GM20000 (cell line): ENCODE results near the gene GABRD.
"Not testable (repeated sequence)": the region's sequence is repeated elsewhere in the genome, so short reads cannot be mapped to it uniquely, and the experiment has no call there.

Experiments used
- DNase-seq: peaks from one replicate; pipeline ENCODE4 v3.0.0; 2012; ENCODE audit warnings: low spot score
- TF ChIP-seq, protein P1 (sequence below): IDR thresholded peaks from 2 replicates; pipeline ENCODE4 v1.5.1; 2012; ENCODE audit warnings: mild to moderate bottlenecking, control low read depth; ENCODE audit errors: extremely low read depth, missing control alignments

GABRD gene

GRCh38 chr1:1980467-1981141, 38.5 kb upstream of the GABRD start:
- DNase-seq: no peak
- TF ChIP-seq, protein P1, sequence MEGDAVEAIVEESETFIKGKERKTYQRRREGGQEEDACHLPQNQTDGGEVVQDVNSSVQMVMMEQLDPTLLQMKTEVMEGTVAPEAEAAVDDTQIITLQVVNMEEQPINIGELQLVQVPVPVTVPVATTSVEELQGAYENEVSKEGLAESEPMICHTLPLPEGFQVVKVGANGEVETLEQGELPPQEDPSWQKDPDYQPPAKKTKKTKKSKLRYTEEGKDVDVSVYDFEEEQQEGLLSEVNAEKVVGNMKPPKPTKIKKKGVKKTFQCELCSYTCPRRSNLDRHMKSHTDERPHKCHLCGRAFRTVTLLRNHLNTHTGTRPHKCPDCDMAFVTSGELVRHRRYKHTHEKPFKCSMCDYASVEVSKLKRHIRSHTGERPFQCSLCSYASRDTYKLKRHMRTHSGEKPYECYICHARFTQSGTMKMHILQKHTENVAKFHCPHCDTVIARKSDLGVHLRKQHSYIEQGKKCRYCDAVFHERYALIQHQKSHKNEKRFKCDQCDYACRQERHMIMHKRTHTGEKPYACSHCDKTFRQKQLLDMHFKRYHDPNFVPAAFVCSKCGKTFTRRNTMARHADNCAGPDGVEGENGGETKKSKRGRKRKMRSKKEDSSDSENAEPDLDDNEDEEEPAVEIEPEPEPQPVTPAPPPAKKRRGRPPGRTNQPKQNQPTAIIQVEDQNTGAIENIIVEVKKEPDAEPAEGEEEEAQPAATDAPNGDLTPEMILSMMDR: no peak

DNA sequence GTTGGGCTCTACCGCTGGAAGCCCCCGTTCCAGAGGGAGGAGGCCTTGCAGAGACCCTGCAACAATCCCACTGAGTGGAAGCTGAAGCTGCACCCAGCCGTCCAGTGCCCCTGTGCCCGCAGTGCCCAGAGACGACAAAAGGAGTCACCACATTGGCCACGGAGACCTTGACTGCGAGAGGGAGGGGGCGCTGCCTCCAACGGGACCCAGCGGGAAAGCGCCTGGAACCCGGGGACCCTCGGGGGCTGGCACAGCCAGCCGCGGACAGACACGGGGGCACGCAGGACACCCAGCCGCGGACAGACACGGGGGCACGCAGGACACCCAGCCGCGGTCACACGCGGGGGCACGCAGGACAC, 38.0 kb upstream of the GABRD start:
- TF ChIP-seq, protein P1: no peak
- no peak for DNase-seq

DNA sequence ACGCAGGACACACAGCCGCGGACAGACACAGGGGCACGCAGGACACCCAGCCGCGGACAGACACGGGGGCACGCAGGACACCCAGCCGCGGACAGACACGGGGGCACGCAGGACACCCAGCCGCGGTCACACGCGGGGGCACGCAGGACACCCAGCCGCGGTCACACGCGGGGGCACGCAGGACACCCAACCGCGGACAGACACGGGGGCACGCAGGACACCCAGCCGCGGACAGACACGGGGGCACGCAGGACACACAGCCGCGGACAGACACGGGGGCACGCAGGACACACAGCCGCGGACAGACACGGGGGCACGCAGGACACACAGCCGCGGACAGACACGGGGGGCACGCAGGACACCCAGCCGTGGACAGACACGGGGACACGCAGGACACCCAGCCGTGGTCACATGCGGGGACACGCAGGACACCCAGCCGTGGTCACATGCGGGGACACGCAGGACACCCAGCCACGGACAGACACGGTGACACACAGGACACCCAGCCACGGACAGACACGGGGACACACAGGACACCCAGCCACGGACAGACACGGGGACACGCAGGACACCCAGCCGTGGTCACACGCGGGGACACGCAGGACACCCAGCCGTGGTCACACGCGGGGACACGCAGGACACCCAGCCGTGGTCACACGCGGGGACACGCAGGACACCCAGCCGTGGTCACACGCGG, 37.4 kb upstream of the GABRD start:
- not testable (repeated sequence) for DNase-seq

DNA sequence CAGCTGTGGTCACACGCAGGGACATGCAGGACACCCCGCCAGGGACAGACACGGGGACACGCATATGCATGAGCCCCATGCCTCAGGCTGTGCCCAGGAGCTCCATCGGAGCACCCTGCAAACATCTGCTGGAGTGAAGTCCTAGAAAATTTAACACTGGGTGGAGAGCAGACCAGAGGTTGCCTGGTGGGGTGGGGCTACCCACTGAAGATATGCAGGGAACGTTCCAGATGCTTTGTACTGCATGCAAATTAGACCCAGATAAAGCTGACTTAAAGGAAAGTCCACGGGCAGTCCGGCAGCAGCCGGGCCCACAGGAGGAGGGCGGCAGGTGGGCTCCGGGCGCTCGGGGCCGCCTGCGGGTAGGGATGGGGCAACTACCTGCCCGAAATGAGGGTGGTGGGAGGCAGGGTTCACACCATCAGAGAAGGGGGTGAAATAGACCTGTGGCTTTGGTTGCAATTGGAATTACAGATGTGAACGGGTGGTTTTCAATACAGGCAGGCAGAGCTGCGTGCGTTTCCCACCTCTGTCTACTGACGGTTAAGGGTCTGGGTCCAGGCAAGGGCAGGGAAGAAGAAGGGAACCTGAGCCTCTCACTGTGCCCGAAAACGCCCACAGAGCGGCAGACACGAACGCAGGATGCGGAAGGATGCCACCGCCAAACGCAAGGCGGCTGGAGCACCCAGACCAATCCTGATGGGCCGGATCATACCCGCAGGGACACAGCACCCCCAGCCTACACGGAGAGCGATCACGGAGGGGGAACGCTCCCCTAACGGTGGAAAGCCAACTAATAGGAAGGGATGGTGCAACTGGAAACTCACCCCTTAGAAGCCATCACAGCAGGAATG, 36.5 kb upstream of the GABRD start:
- no peak for DNase-seq
- TF ChIP-seq, protein P1: no peak

DNA sequence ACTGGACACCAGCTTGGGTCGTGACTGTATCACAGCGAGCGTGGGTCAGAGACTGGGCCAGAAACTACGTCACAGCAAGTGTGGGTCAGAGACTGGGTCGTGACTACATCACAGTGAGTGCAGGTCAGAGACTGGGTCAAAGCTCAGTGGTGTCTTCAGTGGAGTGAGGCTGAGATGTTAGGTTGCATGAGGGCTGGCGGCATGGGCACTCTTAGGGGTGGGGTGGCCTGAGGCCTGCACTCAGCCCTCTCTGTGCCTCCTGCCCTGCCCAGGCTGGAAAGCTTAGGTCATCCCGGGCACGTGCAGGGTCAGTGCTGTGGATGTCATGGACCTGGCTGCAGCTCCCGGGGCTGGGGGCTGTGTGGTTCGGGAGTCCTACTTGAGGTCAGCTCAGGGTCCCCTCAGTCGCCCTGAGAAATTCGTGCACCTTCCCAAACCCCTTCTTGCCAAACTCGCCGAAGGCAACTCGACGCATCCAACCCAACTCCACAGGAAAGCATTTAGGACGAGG, 34.5 kb upstream of the GABRD start:
- TF ChIP-seq, protein P1: no peak
- no peak for DNase-seq

DNA sequence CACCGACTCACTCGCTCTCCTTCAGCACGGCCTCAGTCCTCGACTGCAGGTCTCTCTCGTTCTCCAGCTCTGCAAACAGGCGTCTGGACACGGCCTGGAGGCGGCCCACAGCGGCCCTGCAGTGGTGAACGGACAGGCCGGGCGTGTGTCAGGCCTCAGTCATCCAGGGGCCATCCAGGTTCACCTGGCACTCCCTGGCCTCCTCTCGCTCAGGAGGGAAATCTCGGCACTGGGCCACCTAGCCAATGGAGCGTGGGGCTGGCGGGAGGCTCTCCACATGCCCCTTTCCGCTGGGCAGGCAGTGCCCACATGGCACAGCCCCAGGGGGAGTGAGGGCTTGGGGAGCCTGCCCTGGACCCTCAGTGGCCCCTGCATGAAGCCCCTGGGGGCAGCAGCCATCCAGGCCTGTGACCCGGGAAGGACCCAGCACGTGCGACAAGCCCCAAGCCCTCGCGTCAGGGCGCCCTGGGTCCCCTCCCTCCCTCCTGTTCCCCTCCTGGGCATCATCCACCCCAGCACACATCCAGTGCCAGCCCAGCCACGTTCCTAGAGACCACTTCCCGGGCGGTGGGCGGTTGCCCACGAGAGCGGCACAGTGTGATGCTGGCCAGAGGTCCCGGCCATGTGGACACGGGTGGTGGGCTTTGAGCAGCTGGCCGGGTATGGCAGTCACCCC, 33.6 kb upstream of the GABRD start:
- DNase-seq: no peak
- TF ChIP-seq, protein P1: no peak

GRCh38 chr1:1986451-1987141, 32.5 kb upstream of the GABRD start:
- TF ChIP-seq, protein P1: no peak
- no peak for DNase-seq
